ENCODE results near the gene BRD3. TPM values are rescaled to one million over a fixed set of nuclear protein-coding genes. Genes with fewer than 3 reads are reported as not detected.
"Not testable (repeated sequence)": the region's sequence is repeated elsewhere in the genome, so short reads cannot be mapped to it uniquely, and the experiment has no call there.

The BRD3 gene
- total RNA-seq, result 20.9 TPM

DNA sequence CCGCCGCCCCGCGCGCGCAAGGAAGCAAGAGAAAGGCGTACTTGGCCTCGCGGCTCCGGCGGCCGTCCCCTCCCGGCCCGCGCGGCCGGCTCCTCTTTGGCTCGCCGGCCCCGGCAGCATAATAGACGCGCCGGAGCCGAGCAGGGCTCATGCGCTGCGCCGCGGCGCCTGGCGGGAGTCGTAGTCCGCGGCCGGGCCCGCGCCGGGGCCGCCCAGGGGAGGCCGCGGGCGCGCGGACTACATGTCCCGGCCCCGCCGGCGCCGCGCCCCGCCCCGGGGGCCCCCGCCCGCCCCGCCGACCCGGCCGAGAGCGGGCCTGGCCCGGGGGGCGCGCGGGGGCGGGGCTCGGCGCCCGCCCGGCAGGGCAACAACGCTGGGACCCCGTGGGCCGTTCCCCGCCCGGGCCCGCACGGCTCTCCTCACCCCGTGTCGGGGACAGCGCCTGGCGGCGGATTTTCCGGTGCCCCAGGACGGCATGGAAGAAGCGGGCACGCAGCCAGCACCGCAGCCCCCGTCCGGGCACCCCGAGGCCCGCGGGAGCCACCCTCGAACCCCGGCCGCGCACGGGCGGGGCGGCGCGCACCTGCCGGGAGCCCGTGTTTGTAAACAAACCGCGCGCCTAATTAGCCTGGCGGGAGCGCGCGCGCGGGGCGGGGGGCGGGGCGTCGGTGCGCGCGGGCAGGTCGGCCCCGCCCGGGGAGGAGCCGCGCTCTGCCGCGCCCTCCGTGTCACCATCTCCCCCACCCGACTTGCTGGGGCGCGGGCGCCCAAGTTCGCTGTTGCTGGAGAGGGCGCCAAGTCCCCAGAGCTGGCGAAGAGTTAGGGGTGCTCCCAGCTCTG lies at the start of gene BRD3:
TSS of gene BRD3 (minus strand) at position 123 of the 840 bp plus-strand sequence. CDS start 14,549 bp downstream, outside the sequence.
- H3K4me3 ChIP-seq (ENCODE audit: low read length in 3 of 3), result peak within 1 kb of the TSS; percentile 75 to 83 (median 81)
- peak within 1 kb of the TSS; percentile 89 for H3K27ac ChIP-seq (ENCODE audit: low read depth, low read length)
- H3K36me3 ChIP-seq (ENCODE audit: control insufficient read depth in 3 of 3, insufficient read depth in 3 of 3, low read length in 3 of 3), result no peaks in the 10 kb centered on the region
- H3K9ac ChIP-seq (ENCODE audit: low read depth in 1 of 3, low read length in 3 of 3), result peak within 1 kb of the TSS; percentile 91 to 93 (median 93)
- no peaks in the 10 kb centered on the region for H3K9me3 ChIP-seq (ENCODE audit: control insufficient read depth in 3 of 3, low read length in 3 of 3)
- peaks cover 0 to 4% (median 0%) of the 10 kb centered on the region in 3 donors for H3K27me3 ChIP-seq (ENCODE audit: control insufficient read depth in 3 of 3, insufficient read depth in 3 of 3, low read length in 3 of 3)
- peaks cover 28 to 37% (median 36%) of the 10 kb centered on the region in 3 donors for H3K4me1 ChIP-seq (ENCODE audit: control insufficient read depth in 3 of 3, insufficient read depth in 3 of 3, low read length in 3 of 3)

DNA sequence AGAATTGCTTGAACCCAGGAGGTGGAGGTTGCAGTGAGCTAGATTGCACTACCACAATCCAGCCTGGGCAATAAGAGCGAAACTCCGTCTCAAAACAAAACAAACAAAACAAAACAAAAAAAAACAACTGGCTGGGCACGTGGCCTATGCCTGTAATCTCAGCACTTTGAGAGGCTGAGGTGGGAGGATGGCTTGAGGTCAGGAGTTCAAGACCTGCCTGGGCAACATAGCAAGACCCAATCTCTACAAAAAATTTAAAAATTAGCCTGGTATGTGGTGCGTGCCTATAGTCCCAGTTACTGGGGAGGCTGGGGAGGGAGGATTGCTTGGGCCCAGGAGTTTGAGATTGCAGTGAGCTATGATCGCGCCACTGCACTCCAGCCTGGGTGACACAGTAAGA lies 44.7 kb upstream of the BRD3 start:
- Histone ChIP-seq H3K9ac (ENCODE audit: low read depth in 1 of 3, low read length in 3 of 3) (no peak overlapping the region), H3K27ac (ENCODE audit: low read depth, low read length) (no peak overlapping the region), H3K9me3 (ENCODE audit: control insufficient read depth in 3 of 3, low read length in 3 of 3) (no peaks in the 10 kb centered on the region), H3K27me3 (ENCODE audit: control insufficient read depth in 3 of 3, insufficient read depth in 3 of 3, low read length in 3 of 3) (peaks cover 0 to 3% (median 0%) of the 10 kb centered on the region in 3 donors), H3K4me1 (ENCODE audit: control insufficient read depth in 3 of 3, insufficient read depth in 3 of 3, low read length in 3 of 3) (no peaks in the 10 kb centered on the region), H3K36me3 (ENCODE audit: control insufficient read depth in 3 of 3, insufficient read depth in 3 of 3, low read length in 3 of 3) (no peaks in the 10 kb centered on the region), H3K4me3 (ENCODE audit: low read length in 3 of 3) (no peak overlapping the region)

DNA sequence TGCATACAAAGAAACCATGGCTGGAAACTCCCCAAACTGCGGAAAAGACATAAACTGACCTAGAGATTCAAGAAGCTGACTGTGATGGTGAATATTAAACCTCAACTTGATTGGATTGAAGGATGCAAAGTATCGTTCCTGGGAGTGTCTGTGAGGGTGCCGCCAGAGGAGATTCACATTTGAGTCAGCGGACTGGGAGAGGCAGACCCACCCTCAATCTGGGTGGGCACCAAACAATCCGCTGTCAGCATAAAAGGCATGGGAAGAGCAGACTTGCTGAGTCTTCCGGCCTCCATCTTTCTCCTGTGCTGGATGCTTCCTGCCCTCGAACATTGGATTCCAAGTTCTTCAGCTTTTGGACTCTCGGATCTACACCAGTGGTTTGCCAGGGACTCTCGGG lies 43.2 kb upstream of the BRD3 start:
- Histone ChIP-seq H3K4me1 (ENCODE audit: control insufficient read depth in 3 of 3, insufficient read depth in 3 of 3, low read length in 3 of 3) (no peaks in the 10 kb centered on the region), H3K9me3 (ENCODE audit: control insufficient read depth in 3 of 3, low read length in 3 of 3) (no peaks in the 10 kb centered on the region), H3K4me3 (ENCODE audit: low read length in 3 of 3) (no peak overlapping the region), H3K27ac (ENCODE audit: low read depth, low read length) (no peak overlapping the region), H3K9ac (ENCODE audit: low read depth in 1 of 3, low read length in 3 of 3) (no peak overlapping the region), H3K27me3 (ENCODE audit: control insufficient read depth in 3 of 3, insufficient read depth in 3 of 3, low read length in 3 of 3) (peaks cover 0 to 4% (median 3%) of the 10 kb centered on the region in 3 donors), H3K36me3 (ENCODE audit: control insufficient read depth in 3 of 3, insufficient read depth in 3 of 3, low read length in 3 of 3) (no peaks in the 10 kb centered on the region)

DNA sequence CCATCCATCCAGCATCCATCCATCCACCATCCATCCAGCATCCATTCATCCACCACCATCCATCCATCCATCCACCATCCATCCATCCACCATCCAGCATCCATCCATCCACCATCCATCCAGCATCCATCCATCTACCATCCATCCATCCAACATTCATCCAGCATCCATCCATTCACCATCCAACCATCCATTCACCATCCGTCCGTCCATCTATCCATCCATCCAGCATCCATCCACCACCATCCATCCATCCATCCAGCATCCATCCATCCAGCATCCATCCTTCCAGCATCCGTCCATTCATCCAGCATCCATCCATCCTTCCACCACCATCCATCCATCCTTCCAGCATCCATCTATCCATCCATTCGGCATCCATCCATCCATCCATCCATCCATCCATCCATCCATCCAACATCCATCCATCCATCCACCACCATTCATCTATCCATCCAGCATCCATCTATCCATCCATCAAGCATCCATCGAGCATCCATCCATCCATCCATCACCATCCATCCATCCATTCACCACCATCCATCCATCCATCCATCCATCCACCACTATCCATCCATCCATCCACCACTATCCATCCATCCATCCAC lies 35.7 kb upstream of the BRD3 start:
- no peak overlapping the region for H3K4me3 ChIP-seq (ENCODE audit: low read length in 3 of 3)
- no peaks in the 10 kb centered on the region for H3K4me1 ChIP-seq (ENCODE audit: control insufficient read depth in 3 of 3, insufficient read depth in 3 of 3, low read length in 3 of 3)
- no peak overlapping the region for H3K27ac ChIP-seq (ENCODE audit: low read depth, low read length)
- no peaks in the 10 kb centered on the region for H3K9me3 ChIP-seq (ENCODE audit: control insufficient read depth in 3 of 3, low read length in 3 of 3)
- H3K36me3 ChIP-seq (ENCODE audit: control insufficient read depth in 3 of 3, insufficient read depth in 3 of 3, low read length in 3 of 3), result no peaks in the 10 kb centered on the region
- H3K27me3 ChIP-seq (ENCODE audit: control insufficient read depth in 3 of 3, insufficient read depth in 3 of 3, low read length in 3 of 3), result peaks cover 11 to 24% (median 15%) of the 10 kb centered on the region in 3 donors
- H3K9ac ChIP-seq (ENCODE audit: low read depth in 1 of 3, low read length in 3 of 3), result no peak overlapping the region

DNA sequence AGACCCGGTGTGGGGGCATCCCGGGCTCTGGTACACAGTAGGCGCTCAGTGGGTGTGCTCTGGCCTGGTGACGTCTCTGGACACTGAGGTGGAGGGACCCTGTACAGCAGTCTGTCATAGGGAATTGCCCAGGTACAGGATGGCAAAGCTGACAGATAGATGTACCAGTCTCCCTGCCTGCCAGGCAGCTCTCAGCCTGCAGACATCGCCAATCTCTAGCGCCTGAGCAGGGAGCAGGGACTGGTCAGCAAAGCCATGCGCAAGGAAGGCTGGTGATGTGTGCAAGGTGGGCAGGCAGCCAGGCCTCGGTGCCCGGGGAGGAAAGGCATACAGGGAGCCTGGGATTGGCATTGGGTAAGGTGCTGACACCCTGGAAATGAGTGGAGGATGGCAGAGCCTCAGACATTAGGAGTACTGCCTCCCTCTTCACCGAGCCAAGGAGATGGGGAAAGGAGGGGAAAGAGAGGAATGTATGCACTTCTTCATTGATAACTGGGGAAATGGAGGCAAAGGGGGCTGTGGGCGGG lies 33.9 kb upstream of the BRD3 start:
- Histone ChIP-seq H3K9me3 (ENCODE audit: control insufficient read depth in 3 of 3, low read length in 3 of 3) (no peaks in the 10 kb centered on the region), H3K4me3 (ENCODE audit: low read length in 3 of 3) (no peak overlapping the region), H3K4me1 (ENCODE audit: control insufficient read depth in 3 of 3, insufficient read depth in 3 of 3, low read length in 3 of 3) (no peaks in the 10 kb centered on the region), H3K36me3 (ENCODE audit: control insufficient read depth in 3 of 3, insufficient read depth in 3 of 3, low read length in 3 of 3) (no peaks in the 10 kb centered on the region), H3K27ac (ENCODE audit: low read depth, low read length) (no peak overlapping the region), H3K27me3 (ENCODE audit: control insufficient read depth in 3 of 3, insufficient read depth in 3 of 3, low read length in 3 of 3) (peaks cover 11 to 24% (median 15%) of the 10 kb centered on the region in 3 donors), H3K9ac (ENCODE audit: low read depth in 1 of 3, low read length in 3 of 3) (no peak overlapping the region)

DNA sequence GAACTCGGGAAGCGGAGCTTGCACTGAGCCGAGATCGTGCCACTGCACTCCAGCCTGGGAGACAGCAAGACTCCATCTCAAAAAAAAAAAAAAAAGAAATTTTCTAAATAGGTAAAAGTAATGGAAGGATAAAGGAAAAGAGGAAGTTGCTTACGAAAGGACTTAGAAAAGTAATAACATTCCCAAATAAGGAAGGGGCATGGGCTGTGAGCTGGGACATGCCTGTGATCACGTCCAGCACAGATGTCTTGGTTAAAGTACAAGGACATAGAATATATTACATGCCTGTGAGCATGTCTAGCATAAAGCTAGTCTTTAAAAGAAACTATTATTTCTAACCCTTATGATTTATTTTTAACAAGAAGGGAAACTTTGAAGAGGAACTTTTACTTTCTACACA lies 33.3 kb upstream of the BRD3 start:
- not testable (repeated sequence) for H3K4me1 ChIP-seq (ENCODE audit: control insufficient read depth in 3 of 3, insufficient read depth in 3 of 3, low read length in 3 of 3); H3K36me3 ChIP-seq (ENCODE audit: control insufficient read depth in 3 of 3, insufficient read depth in 3 of 3, low read length in 3 of 3); H3K27ac ChIP-seq (ENCODE audit: low read depth, low read length); H3K9ac ChIP-seq (ENCODE audit: low read depth in 1 of 3, low read length in 3 of 3); H3K9me3 ChIP-seq (ENCODE audit: control insufficient read depth in 3 of 3, low read length in 3 of 3); H3K4me3 ChIP-seq (ENCODE audit: low read length in 3 of 3)
- H3K27me3 ChIP-seq (ENCODE audit: control insufficient read depth in 3 of 3, insufficient read depth in 3 of 3, low read length in 3 of 3), result peaks cover 11 to 25% (median 13%) of the 10 kb centered on the region in 3 donors

DNA sequence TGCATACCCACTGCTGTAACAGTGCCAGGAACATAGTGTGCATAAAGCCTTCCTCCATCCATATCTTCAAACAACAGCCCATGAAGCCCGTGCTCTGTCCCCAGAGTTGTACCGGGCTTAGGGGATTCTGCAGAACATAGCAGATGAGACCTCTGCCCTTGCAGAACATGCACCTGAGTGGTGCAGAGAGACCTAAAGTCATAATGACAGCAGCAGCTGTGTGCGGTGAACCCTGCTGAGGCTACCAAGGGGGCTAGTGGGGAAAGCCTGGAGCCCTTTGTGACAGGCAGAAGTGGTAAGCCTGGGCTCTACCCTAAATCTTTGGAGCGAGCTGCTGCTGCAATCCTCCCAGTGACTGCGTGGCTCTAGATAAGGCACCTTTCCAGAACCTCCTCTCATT lies 32.2 kb upstream of the BRD3 start:
- no peaks in the 10 kb centered on the region for H3K9me3 ChIP-seq (ENCODE audit: control insufficient read depth in 3 of 3, low read length in 3 of 3)
- no peaks in the 10 kb centered on the region for H3K36me3 ChIP-seq (ENCODE audit: control insufficient read depth in 3 of 3, insufficient read depth in 3 of 3, low read length in 3 of 3)
- no peak overlapping the region for H3K27ac ChIP-seq (ENCODE audit: low read depth, low read length)
- no peak overlapping the region for H3K4me3 ChIP-seq (ENCODE audit: low read length in 3 of 3)
- H3K9ac ChIP-seq (ENCODE audit: low read depth in 1 of 3, low read length in 3 of 3), result no peak overlapping the region
- H3K4me1 ChIP-seq (ENCODE audit: control insufficient read depth in 3 of 3, insufficient read depth in 3 of 3, low read length in 3 of 3), result no peaks in the 10 kb centered on the region
- H3K27me3 ChIP-seq (ENCODE audit: control insufficient read depth in 3 of 3, insufficient read depth in 3 of 3, low read length in 3 of 3), result peaks cover 11 to 27% (median 13%) of the 10 kb centered on the region in 3 donors

DNA sequence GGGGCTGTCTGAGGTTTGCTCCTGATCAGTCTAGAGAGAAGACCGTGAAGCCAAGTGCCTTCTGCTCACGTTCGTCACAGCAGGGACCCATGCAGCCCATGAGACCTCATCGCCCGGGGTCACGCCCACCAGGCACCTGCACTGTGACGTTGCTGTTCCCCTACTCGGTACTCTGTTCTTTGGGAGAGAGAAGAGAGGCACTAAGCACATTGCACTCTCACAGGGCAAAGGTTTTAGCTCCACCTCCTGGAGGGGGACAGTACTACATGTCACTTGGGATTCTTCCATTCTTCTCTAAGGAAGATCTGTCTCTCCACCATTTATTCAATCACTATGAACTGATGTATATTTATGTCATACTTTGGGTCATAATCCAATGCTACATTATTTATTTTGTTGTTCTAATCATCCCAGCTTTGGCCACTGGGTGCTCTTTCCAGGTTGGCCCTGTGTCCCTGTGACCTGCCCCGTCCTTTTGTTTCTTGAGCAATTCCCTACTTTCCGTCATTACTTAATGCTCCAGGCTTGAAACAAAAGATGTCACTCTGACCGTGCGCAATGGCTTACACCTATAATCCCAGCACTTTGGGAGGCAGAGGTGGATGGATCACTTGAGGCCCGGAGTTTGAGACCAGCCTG lies 31.4 kb upstream of the BRD3 start:
- Histone ChIP-seq H3K4me3 (ENCODE audit: low read length in 3 of 3) (no peak overlapping the region), H3K9me3 (ENCODE audit: control insufficient read depth in 3 of 3, low read length in 3 of 3) (no peaks in the 10 kb centered on the region), H3K27ac (ENCODE audit: low read depth, low read length) (no peak overlapping the region), H3K9ac (ENCODE audit: low read depth in 1 of 3, low read length in 3 of 3) (no peak overlapping the region), H3K36me3 (ENCODE audit: control insufficient read depth in 3 of 3, insufficient read depth in 3 of 3, low read length in 3 of 3) (no peaks in the 10 kb centered on the region), H3K27me3 (ENCODE audit: control insufficient read depth in 3 of 3, insufficient read depth in 3 of 3, low read length in 3 of 3) (peaks cover 11 to 27% (median 13%) of the 10 kb centered on the region in 3 donors), H3K4me1 (ENCODE audit: control insufficient read depth in 3 of 3, insufficient read depth in 3 of 3, low read length in 3 of 3) (no peaks in the 10 kb centered on the region)

DNA sequence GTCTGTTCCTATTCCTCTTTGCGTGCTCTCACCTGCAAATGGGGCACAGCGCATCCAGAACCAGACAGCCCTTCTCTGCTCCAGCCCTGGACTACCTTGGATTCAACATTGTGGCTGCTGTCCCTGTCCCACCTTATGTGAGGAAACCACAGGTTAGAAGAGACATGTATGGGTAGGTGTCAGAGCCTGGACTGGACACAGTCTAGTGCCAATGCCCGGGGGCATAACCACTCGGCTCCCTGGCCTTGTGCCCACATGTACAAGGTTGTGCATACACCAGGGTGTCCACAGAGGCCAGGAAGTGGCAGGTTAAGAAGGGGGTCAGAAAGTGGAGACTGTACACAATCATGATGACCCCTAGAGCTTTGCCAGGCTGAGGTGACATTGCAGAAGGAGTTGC lies 22.1 kb upstream of the BRD3 start:
- Histone ChIP-seq H3K9ac (ENCODE audit: low read depth in 1 of 3, low read length in 3 of 3) (no peak overlapping the region), H3K4me1 (ENCODE audit: control insufficient read depth in 3 of 3, insufficient read depth in 3 of 3, low read length in 3 of 3) (no peaks in the 10 kb centered on the region), H3K4me3 (ENCODE audit: low read length in 3 of 3) (no peak overlapping the region), H3K36me3 (ENCODE audit: control insufficient read depth in 3 of 3, insufficient read depth in 3 of 3, low read length in 3 of 3) (no peaks in the 10 kb centered on the region), H3K27ac (ENCODE audit: low read depth, low read length) (no peak overlapping the region), H3K9me3 (ENCODE audit: control insufficient read depth in 3 of 3, low read length in 3 of 3) (peaks cover 0 to 5% (median 0%) of the 10 kb centered on the region in 3 donors), H3K27me3 (ENCODE audit: control insufficient read depth in 3 of 3, insufficient read depth in 3 of 3, low read length in 3 of 3) (peaks cover 4 to 9% (median 8%) of the 10 kb centered on the region in 3 donors)
